Activated T-helper 1 cell treated with anti-CD3 and anti-CD28 coated beads, Interleukin-2, amount 50 U/mL, for 16 hours (primary cell): ENCODE results near the gene FNDC8.
"Not testable (repeated sequence)": the region's sequence is repeated elsewhere in the genome, so short reads cannot be mapped to it uniquely, and the experiment has no call there.

ENCODE experiments used
- DNase-seq, 2 donors: peaks; one replicate each; pipeline ENCODE4 v3.0.0-alpha.2; 2020; ENCODE audit warnings: low read depth in 1 of 2, low spot score in 1 of 2

Gene FNDC8

GRCh38 chr17:35121315-35121714, at the start of gene FNDC8:
Gene FNDC8, plus strand, starts transcription at chr17:35121615. Its CDS starts 79 bp downstream, at chr17:35121694.
- DNase-seq, result no peak

GRCh38 chr17:35073183-35073790, 48.1 kb upstream of the FNDC8 start:
- no peak for DNase-seq

- no peak for DNase-seq
Measured at GRCh38 chr17:35073991-35074627, 47.3 kb upstream of the FNDC8 start.

- DNase-seq, result no peak
Measured at GRCh38 chr17:35074711-35075707, 46.4 kb upstream of the FNDC8 start.

- DNase-seq, result no peak
Measured at GRCh38 chr17:35076874-35077273, 44.5 kb upstream of the FNDC8 start.

- no peak for DNase-seq
Measured at GRCh38 chr17:35079547-35080423, 41.6 kb upstream of the FNDC8 start.

GRCh38 chr17:35080536-35080935, 40.9 kb upstream of the FNDC8 start:
- no peak for DNase-seq

- DNase-seq, result no peak
Measured at GRCh38 chr17:35081638-35082037, 39.8 kb upstream of the FNDC8 start.

GRCh38 chr17:35082073-35082657, 39.2 kb upstream of the FNDC8 start:
- DNase-seq, result no peak

- DNase-seq, result no peak
Measured at GRCh38 chr17:35083071-35083470, 38.3 kb upstream of the FNDC8 start.

- no peak for DNase-seq
Measured at GRCh38 chr17:35084987-35085386, 36.4 kb upstream of the FNDC8 start.

GRCh38 chr17:35086164-35086563, 35.3 kb upstream of the FNDC8 start:
- DNase-seq, result no peak

GRCh38 chr17:35086931-35087573, 34.4 kb upstream of the FNDC8 start:
- DNase-seq, result no peak

GRCh38 chr17:35087731-35088355, 33.6 kb upstream of the FNDC8 start:
- no peak for DNase-seq

- DNase-seq, result no peak
Measured at GRCh38 chr17:35088356-35088880, 33.0 kb upstream of the FNDC8 start.

- DNase-seq, result peak; percentile 77 to 88
Measured at GRCh38 chr17:35088881-35089585, 32.4 kb upstream of the FNDC8 start.

GRCh38 chr17:35089586-35090296, 31.7 kb upstream of the FNDC8 start:
- peak in 1 of 2 donors; percentile 9 for DNase-seq

- DNase-seq, result not testable (repeated sequence)
Measured at GRCh38 chr17:35090707-35091106, 30.7 kb upstream of the FNDC8 start.
